Pancreas (tissue), 10 donors: ENCODE data around the gene IGLON5. TPM values are rescaled to one million over a fixed set of nuclear protein-coding genes. Genes with fewer than 3 reads are reported as not detected.

Experiments used
- ATAC-seq, 4 donors: fragments of 200-7000 bp; cut with Tn5 transposase; one replicate each; pipeline versions ENCODE4 v1.8.0 to v1.9.1; 2020; ENCODE audit warnings: mild to moderate bottlenecking in 4 of 4, moderate library complexity in 4 of 4
- DNase-seq, 6 donors: peaks; one replicate each; pipeline ENCODE4 v3.0.0-alpha.2; 2020
- FAIRE-seq: peaks from 2 replicates; lab custom pipeline; 2012; peaks lifted over from hg19 to GRCh38; lab: Jason Lieb, UNC
- H3K27ac ChIP-seq, 4 donors: fragments of 200-600 bp; sonication (generic); 1 replicate in 3 of 4; 2 replicates in 1 of 4; pipeline versions ENCODE4 v1.5.0 to v1.8.0; 2020
- H3K27me3 ChIP-seq, 4 donors: fragments of 200-600 bp; one replicate each; pipeline ENCODE4 v1.8.0; 2021
- H3K36me3 ChIP-seq, 3 donors: fragments of 200-600 bp; sonication (generic) in 1 of 3; one replicate each; pipeline versions ENCODE4 v1.5.0 to v1.8.0; 2020 to 2021
- H3K4me1 ChIP-seq, 3 donors: fragments of 200-600 bp; one replicate each; pipeline ENCODE4 v1.8.0; 2021
- H3K4me3 ChIP-seq, 4 donors: fragments of 200-600 bp; sonication (generic) in 2 of 4; one replicate each; pipeline versions ENCODE4 v1.5.0 to v1.8.0; 2020 to 2021
- H3K9me3 ChIP-seq, 4 donors: fragments of 200-600 bp; one replicate each; pipeline ENCODE4 v1.8.0; 2021
- WGBS, 2 donors: extraction: QIAGEN DNeasy Blood & Tissue Kit; methylation state at CpG; one replicate each; pipeline ENCODE4 v1.1.7; 2013; 5-methylcytosine and 5-hydroxymethylcytosine counted together
- intact Hi-C, 3 donors: fragments of 100-400 bp; cut with DNase I; formaldehyde crosslinking; loops; one replicate each; pipeline versions ENCODE4 v1.11.1 to v1.14.2; 2022
- polyA plus RNA-seq, 2 donors: library from polyadenylated mRNA; stranded (reverse); fragments of 200-250 nt; gene quantifications; one replicate each; pipeline ENCODE4 v1.2.3, GENCODE V29; 2013
- total RNA-seq, 6 donors: library from RNA; stranded (reverse); fragmentation: NEBNext Ultra II Directional in 4 of 6; extraction: Animal tissue kit (Norgen Biotek cat#: 25700) in 4 of 6; gene quantifications; one replicate each; pipeline versions ENCODE4 v1.2.1 to v1.2.4, GENCODE V29; 2021 to 2023
- TF ChIP-seq, protein P1 (sequence below), 4 donors: fragments of 200-600 bp; sonication (generic) in 3 of 4; IDR thresholded peaks; one replicate each; pipeline versions ENCODE4 v1.5.0 to v1.8.0; 2021; ENCODE audit warnings: antibody characterized with exemption in 4 of 4
- donor health status: healthy with polysubstance abuse.
- donor health status: DM: no; HTN: no; CAD: no; lungs with moderate emphysema.
- donor health status: DM: no; HTN: no; CAD: no.
- donor health status: control.
- donor health status: control.
- donor health status: Bipolar disorder and iron deficiency.
- donor health status: DM: yes; HTN: yes; CAD: no.
- donor health status: DM: no; HTN: no; CAD: no.
- donor health status: DM: no; HTN: no; CAD: no.
- donor health status: DM: yes; HTN: yes; CAD: no.

Gene IGLON5
- total and polyA plus RNA-seq, 8 donors = 0.06 to 0.09 (median 0.07) TPM; not detected in 4

- DNase-seq (no peak), FAIRE-seq (no peak), ATAC-seq (no peak)
- Histone ChIP-seq H3K4me3 (no peak overlapping the region), H3K4me1 (no peaks in the 10 kb centered on the region), H3K9me3 (no peaks in the 10 kb centered on the region), H3K27ac (no peak overlapping the region), H3K36me3 (no peaks in the 10 kb centered on the region), H3K27me3 (no peaks in the 10 kb centered on the region)
- TF ChIP-seq, protein P1, sequence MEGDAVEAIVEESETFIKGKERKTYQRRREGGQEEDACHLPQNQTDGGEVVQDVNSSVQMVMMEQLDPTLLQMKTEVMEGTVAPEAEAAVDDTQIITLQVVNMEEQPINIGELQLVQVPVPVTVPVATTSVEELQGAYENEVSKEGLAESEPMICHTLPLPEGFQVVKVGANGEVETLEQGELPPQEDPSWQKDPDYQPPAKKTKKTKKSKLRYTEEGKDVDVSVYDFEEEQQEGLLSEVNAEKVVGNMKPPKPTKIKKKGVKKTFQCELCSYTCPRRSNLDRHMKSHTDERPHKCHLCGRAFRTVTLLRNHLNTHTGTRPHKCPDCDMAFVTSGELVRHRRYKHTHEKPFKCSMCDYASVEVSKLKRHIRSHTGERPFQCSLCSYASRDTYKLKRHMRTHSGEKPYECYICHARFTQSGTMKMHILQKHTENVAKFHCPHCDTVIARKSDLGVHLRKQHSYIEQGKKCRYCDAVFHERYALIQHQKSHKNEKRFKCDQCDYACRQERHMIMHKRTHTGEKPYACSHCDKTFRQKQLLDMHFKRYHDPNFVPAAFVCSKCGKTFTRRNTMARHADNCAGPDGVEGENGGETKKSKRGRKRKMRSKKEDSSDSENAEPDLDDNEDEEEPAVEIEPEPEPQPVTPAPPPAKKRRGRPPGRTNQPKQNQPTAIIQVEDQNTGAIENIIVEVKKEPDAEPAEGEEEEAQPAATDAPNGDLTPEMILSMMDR (IDR thresholded peaks at IDR 0.05) = no peak
- 90 to 95% methylated on average over 7 of the region's 7 CpGs for WGBS, 2 donors
- intact Hi-C loops = no loop called here
Measured at GRCh38 chr19:51357952-51358351, 46.5 kb downstream of the IGLON5 start.

DNA sequence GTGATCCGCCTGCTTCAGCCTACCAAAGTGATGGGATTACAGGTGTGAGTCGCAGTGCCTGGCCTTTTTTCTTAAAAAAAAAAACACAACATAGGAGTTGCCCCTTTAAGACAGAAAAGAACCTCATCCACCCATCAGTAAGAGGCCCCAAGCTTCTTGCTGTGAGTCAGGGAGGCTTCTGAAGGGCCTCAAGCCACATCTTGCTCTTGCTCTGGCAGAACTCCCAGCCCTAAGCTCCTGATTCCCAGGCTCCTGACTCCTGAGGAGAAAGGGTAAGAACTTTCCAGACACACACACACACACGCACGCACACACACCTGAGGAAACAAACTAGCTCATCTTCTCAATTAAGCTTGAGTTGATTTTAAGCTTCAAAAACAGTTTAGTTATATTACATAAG lies 47.9 kb downstream of the IGLON5 start:
- DNase-seq = no peak
- no peak for FAIRE-seq
- Histone ChIP-seq H3K36me3 (no peaks in the 10 kb centered on the region), H3K9me3 (no peaks in the 10 kb centered on the region), H3K27me3 (no peaks in the 10 kb centered on the region), H3K27ac (no peak overlapping the region), H3K4me1 (no peaks in the 10 kb centered on the region), H3K4me3 (no peak overlapping the region)
- WGBS, 2 donors = 96% methylated on average over 4 of the region's 4 CpGs
- no peak for ATAC-seq
- TF ChIP-seq, protein P1 (IDR thresholded peaks at IDR 0.05) = no peak
- intact Hi-C loops = no loop called here

DNA sequence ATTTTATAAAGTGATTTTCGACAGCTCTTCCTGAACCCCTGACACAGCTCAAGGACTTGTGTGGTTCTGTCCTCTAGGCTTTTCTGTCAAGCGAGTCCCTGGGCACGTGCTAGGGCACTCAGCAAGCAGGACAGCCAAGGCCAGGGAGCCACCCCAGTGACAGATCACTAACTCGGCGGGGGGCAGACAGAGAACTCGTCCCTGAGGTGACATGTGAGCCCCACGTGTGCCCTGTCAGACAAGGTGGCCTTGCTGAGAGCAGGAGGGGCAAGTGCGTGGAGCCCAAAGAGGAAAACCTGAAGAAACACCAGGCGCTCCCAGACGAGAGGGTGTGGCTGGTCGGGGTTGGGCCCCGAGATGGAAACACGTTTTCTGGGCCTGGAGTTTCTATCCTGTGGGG lies 49.8 kb downstream of the IGLON5 start:
- ATAC-seq = no peak
- Histone ChIP-seq H3K27ac (no peak overlapping the region), H3K9me3 (no peaks in the 10 kb centered on the region), H3K4me1 (peaks cover 3 to 6% (median 5%) of the 10 kb centered on the region in 3 donors), H3K36me3 (no peaks in the 10 kb centered on the region), H3K27me3 (no peaks in the 10 kb centered on the region), H3K4me3 (no peak overlapping the region)
- intact Hi-C loops = no loop called here
- TF ChIP-seq, protein P1 (IDR thresholded peaks at IDR 0.05) = no peak
- FAIRE-seq = no peak
- DNase-seq = no peak
- WGBS, 2 donors = 89 to 91% methylated on average over 13 of the region's 13 CpGs

- Histone ChIP-seq H3K9me3 (no peaks in the 10 kb centered on the region), H3K4me1 (peaks cover 3 to 6% (median 5%) of the 10 kb centered on the region in 3 donors), H3K36me3 (no peaks in the 10 kb centered on the region), H3K27me3 (no peaks in the 10 kb centered on the region), H3K4me3 (no peak overlapping the region), H3K27ac (no peak overlapping the region)
- intact Hi-C loops = no loop called here
- no peak for DNase-seq
- no peak for ATAC-seq
- TF ChIP-seq, protein P1 (IDR thresholded peaks at IDR 0.05) = no peak
- no peak for FAIRE-seq
- WGBS, 2 donors = 89 to 92% methylated on average over 15 of the region's 15 CpGs
Measured at GRCh38 chr19:51364200-51365106, 53.0 kb downstream of the IGLON5 start.
